HG03103 (cell line): ENCODE results near the gene NLE1.
"Not testable (repeated sequence)": the region's sequence is repeated elsewhere in the genome, so short reads cannot be mapped to it uniquely, and the experiment has no call there.

Source experiments
- ATAC-seq: cut with Tn5 transposase; IDR thresholded peaks from one replicate; pipeline ENCODE4 v1.9.1; 2021; ENCODE audit warnings: low read depth; ENCODE audit not compliant: unreplicated experiment

NLE1 gene

GRCh38 chr17:35163886-35164285 lies 21.8 kb upstream of the NLE1 start:
- no peak for ATAC-seq

- no peak for ATAC-seq
Observed at GRCh38 chr17:35162755-35163154, 20.7 kb upstream of the NLE1 start.

- no peak for ATAC-seq
Observed at GRCh38 chr17:35161281-35161761, 19.2 kb upstream of the NLE1 start.

GRCh38 chr17:35160354-35161201 lies 18.5 kb upstream of the NLE1 start:
- no peak for ATAC-seq

GRCh38 chr17:35159940-35160339 lies 17.8 kb upstream of the NLE1 start:
- ATAC-seq, result no peak

- no peak for ATAC-seq
Observed at GRCh38 chr17:35155246-35155645, 13.1 kb upstream of the NLE1 start.

GRCh38 chr17:35154196-35155165 lies 12.4 kb upstream of the NLE1 start:
- ATAC-seq, result no peak

- ATAC-seq, result no peak
Observed at GRCh38 chr17:35152421-35153140, 10.5 kb upstream of the NLE1 start.

GRCh38 chr17:35151080-35151479 lies 9.0 kb upstream of the NLE1 start:
- ATAC-seq, result not testable (repeated sequence)

GRCh38 chr17:35149941-35150340 lies 7.8 kb upstream of the NLE1 start:
- ATAC-seq, result no peak

GRCh38 chr17:35148144-35148543 lies 6.0 kb upstream of the NLE1 start:
- ATAC-seq, result no peak

- no peak for ATAC-seq
Observed at GRCh38 chr17:35147375-35147905, 5.3 kb upstream of the NLE1 start, which contains the start of gene UNC45B. Gene UNC45B, plus strand, starts transcription at chr17:35147817. Its CDS starts 447 bp downstream, at chr17:35148264.

- ATAC-seq, result no peak
Observed at GRCh38 chr17:35146214-35146833, 4.2 kb upstream of the NLE1 start.

- ATAC-seq, result no peak
Observed at GRCh38 chr17:35144840-35145239, 2.7 kb upstream of the NLE1 start.

GRCh38 chr17:35142467-35142796 lies 329 bp upstream of the NLE1 start:
- ATAC-seq, result no peak

- no peak for ATAC-seq
Observed at GRCh38 chr17:35138218-35138617, 3.9 kb downstream of the NLE1 start.

- ATAC-seq, result no peak
Observed at GRCh38 chr17:35135322-35135721, 6.8 kb downstream of the NLE1 start.

- ATAC-seq, result no peak
Observed at GRCh38 chr17:35132816-35133550, 9.1 kb downstream of the NLE1 start.

GRCh38 chr17:35132099-35132498 lies 10.0 kb downstream of the NLE1 start:
- ATAC-seq, result no peak
